WTC11 (cell line): Measurements from ENCODE around the gene TAF3. TPM values are rescaled to one million over a fixed set of nuclear protein-coding genes. Genes with fewer than 3 reads are reported as not detected.

Experiments
- ATAC-seq: fragments of 200-7000 bp; cut with Tn5 transposase; 2 replicates; pipeline ENCODE4 v1.10.0; 2021; ENCODE audit warnings: mild to moderate bottlenecking, moderate library complexity
- CTCF ChIA-PET: fragments of 300-600 bp; sonication (Branson Sonifier 250); formaldehyde crosslinking; loops from one replicate; lab custom pipeline; 2021; ENCODE audit warnings: antibody characterized with exemption; lab: Charles Lee
- POLR2A ChIA-PET: fragments of 350-600 bp; sonication (Branson Sonifier 250); formaldehyde crosslinking; loops from one replicate; lab custom pipeline; 2021; ENCODE audit warnings: antibody characterized with exemption; lab: Charles Lee
- DNase-seq: peaks from one replicate; pipeline ENCODE4 v3.0.0; 2021; ENCODE audit warnings: low spot score
- H3K27ac Mint-ChIP-seq: 2 replicates; pipeline ENCODE4 v1.8.0; 2021; ENCODE audit warnings: mixed read lengths
- H3K27me3 Mint-ChIP-seq: 2 replicates; pipeline ENCODE4 v1.8.0; 2021; ENCODE audit warnings: low read depth, mild to moderate bottlenecking, moderate library complexity, mixed read lengths
- H3K36me3 Mint-ChIP-seq: 2 replicates; pipeline ENCODE4 v1.8.0; 2021; ENCODE audit warnings: mixed read lengths
- H3K4me1 Mint-ChIP-seq: 2 replicates; pipeline ENCODE4 v1.8.0; 2022; ENCODE audit warnings: mixed read lengths
- H3K4me3 Mint-ChIP-seq: 2 replicates; pipeline ENCODE4 v1.8.0; 2021; ENCODE audit warnings: mild to moderate bottlenecking, moderate library complexity, mixed read lengths
- H3K9me3 Mint-ChIP-seq: 2 replicates; pipeline ENCODE4 v1.8.0; 2021; ENCODE audit warnings: mixed read lengths
- AR ChIP-seq: fragments of 250-450 bp; sonication (Bioruptor Pico); IDR thresholded peaks from 2 replicates; pipeline ENCODE4 v1.9.0; 2021; ENCODE audit warnings: mild to moderate bottlenecking
- CREM ChIP-seq: sonication (generic); formaldehyde crosslinking; IDR thresholded peaks from 2 replicates; pipeline ENCODE4 v1.8.1; 2022; ENCODE audit warnings: mild to moderate bottlenecking, missing genetic modification reagents, moderate library complexity
- CTCF ChIP-seq: fragments of 200-600 bp; IDR thresholded peaks from 2 replicates; pipeline ENCODE4 v1.8.0; 2022; ENCODE audit warnings: antibody characterized with exemption
- E2F5 ChIP-seq: sonication (generic); formaldehyde crosslinking; IDR thresholded peaks from 2 replicates; pipeline ENCODE4 v1.8.1; 2022; ENCODE audit warnings: mild to moderate bottlenecking, moderate library complexity, missing genetic modification reagents
- ELF4 ChIP-seq: sonication (generic); formaldehyde crosslinking; IDR thresholded peaks from 2 replicates; pipeline ENCODE4 v1.8.1; 2022; ENCODE audit warnings: low read depth, mild to moderate bottlenecking, moderate library complexity, missing genetic modification reagents
- EMX1 ChIP-seq: fragments of 250-450 bp; sonication (Bioruptor Pico); IDR thresholded peaks from 2 replicates; pipeline ENCODE4 v1.8.0; 2021; ENCODE audit warnings: mild to moderate bottlenecking
- ETV6 ChIP-seq: sonication (generic); formaldehyde crosslinking; IDR thresholded peaks from 2 replicates; pipeline ENCODE4 v1.8.1; 2022; ENCODE audit warnings: mild to moderate bottlenecking, missing genetic modification reagents
- FOXJ3 ChIP-seq: sonication (generic); formaldehyde crosslinking; IDR thresholded peaks from 2 replicates; pipeline ENCODE4 v1.9.0; 2021; ENCODE audit warnings: missing genetic modification reagents, mild to moderate bottlenecking, borderline replicate concordance
- GABPB1 ChIP-seq: sonication (generic); formaldehyde crosslinking; IDR thresholded peaks from 2 replicates; pipeline ENCODE4 v1.8.1; 2023; ENCODE audit warnings: mild to moderate bottlenecking, missing genetic modification reagents
- IRF1 ChIP-seq: sonication (generic); formaldehyde crosslinking; IDR thresholded peaks from 2 replicates; pipeline ENCODE4 v1.8.0; 2023; ENCODE audit warnings: missing genetic modification reagents
- NR1H2 ChIP-seq: sonication (generic); formaldehyde crosslinking; IDR thresholded peaks from 2 replicates; pipeline ENCODE4 v1.9.0; 2021; ENCODE audit warnings: mild to moderate bottlenecking, moderate library complexity, missing genetic modification reagents
- PRDM15 ChIP-seq: sonication (generic); formaldehyde crosslinking; IDR thresholded peaks from 2 replicates; pipeline ENCODE4 v1.8.0; 2022; ENCODE audit warnings: missing genetic modification reagents
- PRRX2 ChIP-seq: fragments of 250-450 bp; sonication (Bioruptor Pico); IDR thresholded peaks from 2 replicates; pipeline ENCODE4 v1.8.0; 2021; ENCODE audit warnings: mild to moderate bottlenecking
- RORB ChIP-seq: fragments of 250-450 bp; sonication (Bioruptor Pico); IDR thresholded peaks from 2 replicates; pipeline ENCODE4 v1.9.0; 2021; ENCODE audit warnings: mild to moderate bottlenecking
- SP1 ChIP-seq: sonication (generic); formaldehyde crosslinking; conservative IDR thresholded peaks from 2 replicates; pipeline ENCODE4 v1.8.1; 2022; ENCODE audit warnings: missing genetic modification reagents
- TEAD1 ChIP-seq: sonication (generic); formaldehyde crosslinking; IDR thresholded peaks from 2 replicates; pipeline ENCODE4 v1.8.0; 2022; ENCODE audit warnings: mild to moderate bottlenecking, missing genetic modification reagents
- USF1 ChIP-seq: sonication (generic); formaldehyde crosslinking; IDR thresholded peaks from 2 replicates; pipeline ENCODE4 v1.8.0; 2022; ENCODE audit warnings: mild to moderate bottlenecking, missing genetic modification reagents
- ZNF396 ChIP-seq: fragments of 250-450 bp; sonication (Bioruptor Pico); IDR thresholded peaks from 2 replicates; pipeline ENCODE4 v1.8.0; 2021; ENCODE audit warnings: mild to moderate bottlenecking, moderate library complexity, borderline replicate concordance
- ZNF425 ChIP-seq: fragments of 250-450 bp; sonication (Bioruptor Pico); conservative IDR thresholded peaks from 2 replicates; pipeline ENCODE4 v1.9.0; 2021; ENCODE audit warnings: mild to moderate bottlenecking
- ZNF671 ChIP-seq: fragments of 250-450 bp; sonication (Bioruptor Pico); IDR thresholded peaks from 2 replicates; pipeline ENCODE4 v1.8.0; 2021; ENCODE audit warnings: mild to moderate bottlenecking
- total RNA-seq: library from RNA; stranded (reverse); gene quantifications from 3 replicates; pipeline ENCODE4 v1.2.3, GENCODE V29; 2021

Gene TAF3
- total RNA-seq, 1 experiment from 2014 or later: 8.9 TPM

GRCh38 chr10:8064436-8064835, 246.1 kb downstream of the TAF3 start:
- POLR2A ChIA-PET: no interaction called here
- TF ChIP-seq AR (CRISPR knock-in tag) (no peak), ETV6 (CRISPR knock-in tag) (peak; percentile 31; the same call in 1 of the 2 replicates), TEAD1 (CRISPR knock-in tag) (0 out of 2 replicates have a peak, but pooled peaks have one; percentile 17)
- Mint-ChIP-seq H3K36me3 (no peaks in the 10 kb centered on the region), H3K27ac (no peak overlapping the region), H3K9me3 (no peaks in the 10 kb centered on the region), H3K4me1 (peaks cover 71% of the 10 kb centered on the region), H3K4me3 (peak overlapping the region; percentile 61), H3K27me3 (peaks cover 84% of the 10 kb centered on the region)
- DNase-seq (no peak), ATAC-seq (peak; percentile 17)
- CTCF ChIA-PET: interaction anchor here (0.6 kb wide), 1 partner anchor 77 kb away, joined by 5 read pairs; no protein-coding TSS in a partner anchor

GRCh38 chr10:8065651-8066050, 247.3 kb downstream of the TAF3 start:
- ATAC-seq: no peak
- ChIA-PET POLR2A (interaction anchor here (0.6 kb wide), 2 partner anchors 14 to 901 kb away, joined by 3 to 4 read pairs; no protein-coding TSS in a partner anchor), CTCF (interaction anchor here (0.7 kb wide), 2 partner anchors 197 to 628 kb away, joined by 4 to 6 read pairs; no protein-coding TSS in a partner anchor)
- Mint-ChIP-seq H3K9me3 (no peaks in the 10 kb centered on the region), H3K27me3 (peaks cover 72% of the 10 kb centered on the region), H3K36me3 (no peaks in the 10 kb centered on the region), H3K4me1 (peaks cover 59% of the 10 kb centered on the region), H3K4me3 (no peak overlapping the region; the same call in 1 of the 2 replicates), H3K27ac (no peak overlapping the region)
- TF ChIP-seq CREM (CRISPR knock-in tag) (no peak), PRDM15 (CRISPR knock-in tag) (no peak), SP1 (CRISPR knock-in tag) (no peak), RORB (CRISPR knock-in tag) (no peak), CTCF (no peak), GABPB1 (CRISPR knock-in tag) (no peak), E2F5 (CRISPR knock-in tag) (no peak), PRRX2 (CRISPR knock-in tag) (no peak), ZNF425 (CRISPR knock-in tag) (no peak), ELF4 (CRISPR knock-in tag) (no peak), ZNF396 (CRISPR knock-in tag) (no peak), NR1H2 (CRISPR knock-in tag) (no peak), ZNF671 (CRISPR knock-in tag) (no peak), USF1 (CRISPR knock-in tag) (no peak), EMX1 (no peak), IRF1 (CRISPR knock-in tag) (no peak), FOXJ3 (CRISPR knock-in tag) (no peak)
- DNase-seq: no peak
